HepG2 (cell line): Measurements from ENCODE around the gene DCDC2. TPM values are rescaled to one million over a fixed set of nuclear protein-coding genes. Genes with fewer than 3 reads are reported as not detected.

Source experiments
- ATAC-seq: fragments of 200-7000 bp; cut with Tn5 transposase; 3 replicates; pipeline ENCODE4 v1.9.1; 2020; ENCODE audit warnings: mild to moderate bottlenecking, moderate library complexity
- BruUV-seq: library from RNA; stranded (reverse); fragments of 400-500 nt; replicated peaks from 2 replicates; lab custom pipeline; 2021; lab: Mats Ljungman, UMichigan
- CTCF ChIA-PET: fragments of 300-600 bp; formaldehyde crosslinking; extraction: SDS; loops from one replicate; lab custom pipeline; 2021; ENCODE audit warnings: low total read pairs, inconsistent platforms, low intra/inter-chr PET ratio; lab: Yijun Ruan, JAX
- POLR2A ChIA-PET: fragments of 350-600 bp; sonication (Branson Sonifier 250); formaldehyde crosslinking; loops from one replicate; lab custom pipeline; 2020; ENCODE audit warnings: antibody characterized with exemption, inconsistent platforms; lab: Yijun Ruan, JAX
- DNase-seq: peaks from one replicate; pipeline ENCODE4 v3.0.0-alpha.2; 2015; ENCODE audit warnings: low spot score
- FAIRE-seq: peaks from 3 replicates; lab custom pipeline; 2011; peaks lifted over from hg19 to GRCh38; lab: Jason Lieb, UNC
- H2AFZ ChIP-seq: one replicate; pipeline ENCODE4 v1.6.1; 2011; ENCODE audit warnings: low read length, inconsistent platforms
- H3K27ac ChIP-seq: fragments of 300-600 bp; 3 replicates; pipeline ENCODE4 v1.8.0; 2011; ENCODE audit warnings: mixed run types, mild to moderate bottlenecking, mixed read lengths, low read length, inconsistent platforms; ENCODE audit not compliant: insufficient read depth; ENCODE audit errors: extremely low read length
- H3K27me3 ChIP-seq, 2 experiments: fragments of 200-600 bp in 1 of 2; 2 replicates in 1 of 2; 3 replicates in 1 of 2; pipeline versions ENCODE4 v1.6.0 to v1.8.0; 2011; ENCODE audit warnings: low read length in 2 of 2, mild to moderate bottlenecking in 2 of 2, moderate library complexity in 2 of 2, inconsistent platforms in 1 of 2; ENCODE audit not compliant: insufficient read depth in 2 of 2, control insufficient read depth in 1 of 2
- H3K36me3 ChIP-seq, 2 experiments: fragments of 200-600 bp in 1 of 2; replicated peaks in 1 of 2; 2 replicates in 1 of 2; 3 replicates in 1 of 2; pipeline versions ENCODE4 v1.5.1 to v1.8.0; 2011; ENCODE audit warnings: low read length in 2 of 2, inconsistent platforms in 1 of 2; ENCODE audit not compliant: insufficient read depth in 2 of 2, control insufficient read depth in 1 of 2
- H3K4me1 ChIP-seq: 2 replicates; pipeline ENCODE4 v1.5.1; 2012; ENCODE audit warnings: low read length, inconsistent platforms; ENCODE audit not compliant: insufficient read depth
- H3K4me2 ChIP-seq: 2 replicates; pipeline ENCODE4 v1.6.0; 2011; ENCODE audit warnings: low read depth, low read length, inconsistent platforms
- H3K4me3 ChIP-seq, 3 experiments: fragments of 200-600 bp in 1 of 3; sonication (generic), shearing (Covaris generic) in 1 of 3; replicated peaks in 1 of 3; 2 replicates each; pipeline ENCODE4 v1.5.1; 2011 to 2016; ENCODE audit warnings: low read length in 3 of 3, inconsistent platforms in 2 of 3, low read depth in 2 of 3, mild to moderate bottlenecking in 2 of 3, control low read depth in 1 of 3, mixed read lengths in 1 of 3; ENCODE audit not compliant: insufficient read depth in 1 of 3
- H3K79me2 ChIP-seq: one replicate; pipeline ENCODE4 v1.6.1; 2011; ENCODE audit warnings: low read length, inconsistent platforms; ENCODE audit not compliant: insufficient read depth
- H3K9ac ChIP-seq: 2 replicates; pipeline ENCODE4 v1.6.0; 2011; ENCODE audit warnings: mild to moderate bottlenecking, low read depth, low read length, inconsistent platforms; ENCODE audit not compliant: insufficient read depth
- H3K9me3 ChIP-seq: 2 replicates; pipeline ENCODE4 v1.5.1; 2012; ENCODE audit warnings: mild to moderate bottlenecking, low read length
- H4K20me1 ChIP-seq: 2 replicates; pipeline ENCODE4 v1.6.0; 2011; ENCODE audit warnings: inconsistent platforms, mild to moderate bottlenecking, low read length, moderate library complexity; ENCODE audit not compliant: insufficient read depth
- DNMT1 ChIP-seq: sonication (generic); formaldehyde crosslinking; IDR thresholded peaks from 2 replicates; pipeline ENCODE4 v1.5.1; 2020; ENCODE audit warnings: mild to moderate bottlenecking, missing genetic modification reagents
- GATAD2A ChIP-seq: IDR thresholded peaks from 2 replicates; pipeline ENCODE4 v1.6.1; 2016
- HOXA9 ChIP-seq: sonication (generic); formaldehyde crosslinking; IDR thresholded peaks from 2 replicates; pipeline ENCODE4 v1.8.1; 2022; ENCODE audit warnings: missing genetic modification reagents, mild to moderate bottlenecking, moderate library complexity, borderline replicate concordance
- MAFF ChIP-seq: IDR thresholded peaks from 2 replicates; pipeline ENCODE4 v1.6.1; 2011; ENCODE audit warnings: low read depth, low read length, improper control_type of control experiment
- MAFK ChIP-seq, 2 experiments: IDR thresholded peaks in 1 of 2; conservative IDR thresholded peaks in 1 of 2; 2 replicates each; pipeline ENCODE4 v1.6.1; 2011; ENCODE audit warnings: improper control_type of control experiment in 2 of 2, low read length in 2 of 2
- U2AF1 ChIP-seq: fragments of 200-400 bp; formaldehyde crosslinking; optimal IDR thresholded peaks from 2 replicates; pipeline ENCODE3; 2017; ENCODE audit warnings: mild to moderate bottlenecking, low read depth, low read length
- ZC3H4 ChIP-seq: sonication (generic); formaldehyde crosslinking; IDR thresholded peaks from 2 replicates; pipeline ENCODE4 v1.4.0; 2020; ENCODE audit warnings: missing genetic modification reagents, borderline replicate concordance
- ZNF17 ChIP-seq: sonication (generic); formaldehyde crosslinking; IDR thresholded peaks from 2 replicates; pipeline ENCODE4 v1.5.0; 2020; ENCODE audit warnings: mild to moderate bottlenecking, missing genetic modification reagents
- ZNF546 ChIP-seq: sonication (generic); formaldehyde crosslinking; conservative IDR thresholded peaks from 2 replicates; pipeline ENCODE4 v1.8.1; 2023; ENCODE audit warnings: mild to moderate bottlenecking, missing genetic modification reagents
- WGBS: methylation state at CpG from one replicate; pipeline ENCODE4 v1.1.6; 2017; ENCODE audit warnings: low lambda C conversion rate; 5-methylcytosine and 5-hydroxymethylcytosine counted together
- in situ Hi-C: cut with HindIII; loops from 2 replicates; pipeline ENCODE4 v1.10.0; 2017; ENCODE audit warnings: low pct_unique_long_range_greater_than_20kb; ENCODE audit not compliant: extremely low pct_ligation_motif_present
- intact Hi-C: fragments of 100-400 bp; cut with micrococcal nuclease; formaldehyde crosslinking; loops from one replicate; pipeline ENCODE4 v1.10.0; 2022; ENCODE audit not compliant: unreplicated experiment
- polyA plus RNA-seq, 8 experiments: library from polyadenylated mRNA; depleted of rRNA in 3 of 8; stranded (reverse) in 7 of 8; unstranded in 1 of 8; fragments of >200 nt; fragmentation: Illumina TruSeq in 4 of 8; extraction: Trizol in 4 of 8; gene quantifications; 2 replicates each; pipeline versions ENCODE4 v1.2.1 to v1.2.3, GENCODE V29; 2011 to 2016; ENCODE audit warnings: low read depth in 4 of 8, missing spikeins in 1 of 8, mixed read lengths in 1 of 8; ENCODE audit not compliant: insufficient read depth in 1 of 8
- total RNA-seq, 5 experiments: library from RNA; depleted of rRNA; stranded (reverse); fragments of >200 nt; fragmentation: Illumina TruSeq; extraction: Trizol; gene quantifications; 2 replicates each; pipeline ENCODE4 v1.2.3, GENCODE V29; 2016; ENCODE audit warnings: low read depth in 1 of 5
- TF ChIP-seq, protein P1 (sequence below): sonication (generic); formaldehyde crosslinking; IDR thresholded peaks from 2 replicates; pipeline ENCODE4 v1.4.0; 2020; ENCODE audit warnings: missing genetic modification reagents, borderline replicate concordance
- TF ChIP-seq, protein P2 (sequence below): sonication (generic); formaldehyde crosslinking; IDR thresholded peaks from 2 replicates; pipeline ENCODE4 v1.4.0; 2020; ENCODE audit warnings: mild to moderate bottlenecking, missing genetic modification reagents, borderline replicate concordance

DCDC2 gene
- total and polyA plus RNA-seq, 2 of the 13 experiments (the other 11 are each of a cell fraction or from before 2014, with no cell fraction given), result 9.0 to 36.2 TPM

DNA sequence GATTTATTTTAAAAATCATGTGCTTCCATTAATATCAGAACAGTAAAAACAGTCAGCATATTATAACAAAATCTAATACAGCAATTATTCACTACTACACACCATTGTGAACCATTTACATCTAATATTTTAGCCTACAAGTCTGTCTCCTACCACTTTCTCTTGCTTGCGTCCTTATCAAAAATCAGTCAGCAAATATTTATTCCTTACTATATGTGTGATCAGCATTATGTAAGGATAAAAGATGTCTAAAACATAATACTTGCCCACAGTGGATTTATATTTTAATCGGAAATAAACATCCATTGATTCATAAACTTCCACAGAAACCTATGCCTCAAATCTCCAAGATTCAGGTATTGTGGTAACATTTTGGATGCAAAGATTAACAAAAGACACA, 132.0 kb downstream of the DCDC2 start:
- POLR2A ChIA-PET, result no interaction called here
- peaks cover 13 to 37% of the 10 kb centered on the region in 2 experiments for H3K36me3 ChIP-seq
- H3K27ac ChIP-seq, result no peak overlapping the region
- no peaks in the 10 kb centered on the region for H3K9me3 ChIP-seq
- in situ Hi-C loops, result no loop called here
- no peaks in the 10 kb centered on the region for H3K79me2 ChIP-seq
- DNase-seq (no peak), ATAC-seq (no peak), FAIRE-seq (no peak)
- TF ChIP-seq DNMT1 (CRISPR knock-in tag) (no peak), U2AF1 (no peak), MAFF (peak; percentile 68), ZNF17 (CRISPR knock-in tag) (no peak), MAFK (conservative IDR thresholded peaks at IDR 0.05 in 1 of 2, IDR thresholded peaks at IDR 0.05 in 1 of 2; ENCODE audit: low read length in 2 of 2) (peak in 1 of 2 experiments; percentile 75; a peak in 2 of 4 replicates), HOXA9 (no peak), ZNF546 (CRISPR knock-in tag) (no peak), ZC3H4 (no peak), GATAD2A (CRISPR knock-in tag) (no peak)
- TF ChIP-seq, protein P1, sequence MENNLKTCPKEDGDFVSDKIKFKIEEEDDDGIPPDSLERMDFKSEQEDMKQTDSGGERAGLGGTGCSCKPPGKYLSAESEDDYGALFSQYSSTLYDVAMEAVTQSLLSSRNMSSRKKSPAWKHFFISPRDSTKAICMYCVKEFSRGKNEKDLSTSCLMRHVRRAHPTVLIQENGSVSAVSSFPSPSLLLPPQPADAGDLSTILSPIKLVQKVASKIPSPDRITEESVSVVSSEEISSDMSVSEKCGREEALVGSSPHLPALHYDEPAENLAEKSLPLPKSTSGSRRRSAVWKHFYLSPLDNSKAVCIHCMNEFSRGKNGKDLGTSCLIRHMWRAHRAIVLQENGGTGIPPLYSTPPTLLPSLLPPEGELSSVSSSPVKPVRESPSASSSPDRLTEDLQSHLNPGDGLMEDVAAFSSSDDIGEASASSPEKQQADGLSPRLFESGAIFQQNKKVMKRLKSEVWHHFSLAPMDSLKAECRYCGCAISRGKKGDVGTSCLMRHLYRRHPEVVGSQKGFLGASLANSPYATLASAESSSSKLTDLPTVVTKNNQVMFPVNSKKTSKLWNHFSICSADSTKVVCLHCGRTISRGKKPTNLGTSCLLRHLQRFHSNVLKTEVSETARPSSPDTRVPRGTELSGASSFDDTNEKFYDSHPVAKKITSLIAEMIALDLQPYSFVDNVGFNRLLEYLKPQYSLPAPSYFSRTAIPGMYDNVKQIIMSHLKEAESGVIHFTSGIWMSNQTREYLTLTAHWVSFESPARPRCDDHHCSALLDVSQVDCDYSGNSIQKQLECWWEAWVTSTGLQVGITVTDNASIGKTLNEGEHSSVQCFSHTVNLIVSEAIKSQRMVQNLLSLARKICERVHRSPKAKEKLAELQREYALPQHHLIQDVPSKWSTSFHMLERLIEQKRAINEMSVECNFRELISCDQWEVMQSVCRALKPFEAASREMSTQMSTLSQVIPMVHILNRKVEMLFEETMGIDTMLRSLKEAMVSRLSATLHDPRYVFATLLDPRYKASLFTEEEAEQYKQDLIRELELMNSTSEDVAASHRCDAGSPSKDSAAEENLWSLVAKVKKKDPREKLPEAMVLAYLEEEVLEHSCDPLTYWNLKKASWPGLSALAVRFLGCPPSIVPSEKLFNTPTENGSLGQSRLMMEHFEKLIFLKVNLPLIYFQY (CRISPR knock-in tag), result no peak
- TF ChIP-seq, protein P2, sequence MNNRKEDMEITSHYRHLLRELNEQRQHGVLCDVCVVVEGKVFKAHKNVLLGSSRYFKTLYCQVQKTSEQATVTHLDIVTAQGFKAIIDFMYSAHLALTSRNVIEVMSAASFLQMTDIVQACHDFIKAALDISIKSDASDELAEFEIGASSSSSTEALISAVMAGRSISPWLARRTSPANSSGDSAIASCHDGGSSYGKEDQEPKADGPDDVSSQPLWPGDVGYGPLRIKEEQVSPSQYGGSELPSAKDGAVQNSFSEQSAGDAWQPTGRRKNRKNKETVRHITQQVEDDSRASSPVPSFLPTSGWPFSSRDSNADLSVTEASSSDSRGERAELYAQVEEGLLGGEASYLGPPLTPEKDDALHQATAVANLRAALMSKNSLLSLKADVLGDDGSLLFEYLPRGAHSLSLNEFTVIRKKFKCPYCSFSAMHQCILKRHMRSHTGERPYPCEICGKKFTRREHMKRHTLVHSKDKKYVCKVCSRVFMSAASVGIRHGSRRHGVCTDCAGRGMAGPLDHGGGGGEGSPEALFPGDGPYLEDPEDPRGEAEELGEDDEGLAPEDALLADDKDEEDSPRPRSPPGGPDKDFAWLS (CRISPR knock-in tag), result no peak
- no TSS peak for BruUV-seq
- no peak overlapping the region for H3K4me2 ChIP-seq
- H3K4me3 ChIP-seq, result no peak overlapping the region
- no peaks in the 10 kb centered on the region for H4K20me1 ChIP-seq
- no peak overlapping the region for H3K9ac ChIP-seq
- H3K27me3 ChIP-seq, result no peaks in the 10 kb centered on the region
- peaks cover 28% of the 10 kb centered on the region for H3K4me1 ChIP-seq
- no peak overlapping the region for H2AFZ ChIP-seq
- WGBS, result 97% methylated on average over 2 of the region's 2 CpGs
- CTCF ChIA-PET, result no interaction called here
- intact Hi-C loops, result no loop called here
